HUDEP-2 (cell line): Measurements from ENCODE around the gene ITIH5.

ENCODE experiments used
- DNase-seq, 76 experiments: peaks; one replicate each; lab custom pipeline; 2025; ENCODE audit not compliant: unreplicated experiment in 76 of 76; lab: John Stamatoyannopoulos, UW

Gene ITIH5

DNA sequence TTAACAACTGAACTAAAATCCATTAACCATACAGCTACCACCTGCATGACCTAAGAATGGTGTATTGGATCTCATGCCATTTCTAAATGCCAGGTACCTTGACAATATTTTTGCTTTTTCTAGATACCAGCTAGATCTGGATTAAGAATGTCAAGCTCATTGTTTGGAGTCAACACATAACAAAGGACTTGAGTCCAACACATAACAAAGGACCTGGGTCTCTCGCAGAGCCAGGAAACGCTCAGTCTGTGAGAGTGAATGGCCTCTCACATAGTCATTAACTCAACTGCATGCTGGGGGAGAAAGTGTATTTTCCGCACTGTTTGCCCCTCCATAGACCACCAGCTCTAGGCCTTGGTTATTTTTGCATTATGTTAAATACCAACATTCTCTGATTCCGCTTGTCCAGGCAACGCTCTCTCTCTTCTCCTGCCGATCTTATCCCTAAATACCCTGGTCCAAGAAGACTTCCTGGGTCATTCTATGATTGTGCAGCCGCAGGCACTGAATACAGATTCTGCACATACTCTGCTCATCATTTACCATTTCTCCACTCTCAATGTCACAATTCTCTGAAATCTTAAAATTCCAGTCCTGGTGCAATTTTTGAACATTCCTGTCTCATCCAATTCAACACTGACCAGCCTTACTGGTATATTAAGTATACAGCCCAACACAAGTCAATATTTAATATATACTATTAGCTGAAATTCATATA lies 31.2 kb downstream of the ITIH5 start:
- DNase-seq = no peak

DNA sequence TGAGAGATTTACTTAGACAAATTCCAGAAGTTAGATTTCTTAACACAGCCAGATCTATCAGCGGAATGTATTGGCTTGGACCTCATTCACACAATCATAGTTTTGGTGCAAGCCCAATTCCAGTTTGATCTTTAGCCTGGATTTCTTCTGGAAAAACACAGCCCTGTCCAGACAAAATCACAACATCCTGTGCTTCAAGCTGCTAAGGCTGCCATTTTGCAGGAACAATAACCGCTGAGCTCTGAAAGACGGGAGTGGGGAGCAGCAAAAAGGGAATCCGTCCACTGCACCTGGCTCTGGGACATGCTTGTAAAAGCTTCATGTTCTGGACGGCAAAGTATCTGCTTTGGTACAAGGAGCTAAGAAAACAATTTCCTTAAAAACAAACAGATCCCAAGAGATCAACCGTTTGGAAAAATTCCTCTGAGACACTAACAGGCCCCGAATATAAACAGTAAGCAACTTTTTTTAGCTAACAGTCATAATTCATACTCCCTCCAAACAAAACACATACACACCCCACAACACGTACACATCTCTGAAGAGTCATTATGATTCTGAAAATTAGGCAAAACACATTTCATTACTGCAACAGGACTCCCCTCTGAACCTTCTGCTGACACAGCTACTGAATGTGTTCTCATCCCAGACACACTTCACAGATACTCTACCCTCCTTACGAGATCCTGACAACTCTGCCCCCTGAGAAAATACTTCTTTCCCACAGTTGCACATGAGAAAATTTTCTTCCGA lies 32.4 kb downstream of the ITIH5 start:
- DNase-seq = no peak

DNA sequence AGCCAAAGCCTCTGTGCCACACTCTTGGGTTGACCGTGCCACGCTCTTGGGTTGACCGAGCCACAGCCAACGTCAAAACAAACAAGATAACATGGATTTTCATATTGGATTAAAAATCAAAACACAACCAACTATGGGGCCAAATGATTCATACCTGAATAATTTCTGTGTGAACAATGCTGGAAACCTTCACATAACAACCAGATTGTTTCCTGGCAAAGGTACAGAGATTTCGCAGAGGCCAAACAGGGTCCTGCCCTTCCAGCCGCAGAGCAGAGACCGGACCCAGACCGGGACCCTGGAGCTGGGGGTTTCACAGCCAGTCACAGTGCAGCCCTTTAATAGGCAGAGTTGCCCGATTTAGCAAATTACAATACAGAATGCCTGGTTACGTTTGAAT lies 40.5 kb downstream of the ITIH5 start:
- DNase-seq = no peak

DNA sequence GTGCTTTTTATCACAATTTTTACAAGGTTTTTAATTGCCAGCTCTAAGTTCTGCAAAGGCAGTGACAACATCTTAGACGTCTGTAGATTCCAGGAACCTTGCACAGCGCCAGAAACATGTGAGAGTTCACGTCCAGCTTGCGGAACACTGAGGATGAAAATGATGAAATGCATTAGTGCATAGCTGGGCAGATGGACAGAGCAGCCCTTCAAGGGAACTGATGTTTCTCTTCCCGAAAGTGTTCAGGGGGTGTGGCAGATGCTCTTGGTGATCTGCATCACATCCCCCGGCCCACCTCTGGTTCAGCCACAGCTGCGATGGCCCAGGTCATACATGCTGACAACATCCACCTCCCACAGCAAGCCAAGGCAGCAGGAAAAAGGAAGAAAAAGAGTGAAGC lies 40.9 kb downstream of the ITIH5 start:
- no peak for DNase-seq

DNA sequence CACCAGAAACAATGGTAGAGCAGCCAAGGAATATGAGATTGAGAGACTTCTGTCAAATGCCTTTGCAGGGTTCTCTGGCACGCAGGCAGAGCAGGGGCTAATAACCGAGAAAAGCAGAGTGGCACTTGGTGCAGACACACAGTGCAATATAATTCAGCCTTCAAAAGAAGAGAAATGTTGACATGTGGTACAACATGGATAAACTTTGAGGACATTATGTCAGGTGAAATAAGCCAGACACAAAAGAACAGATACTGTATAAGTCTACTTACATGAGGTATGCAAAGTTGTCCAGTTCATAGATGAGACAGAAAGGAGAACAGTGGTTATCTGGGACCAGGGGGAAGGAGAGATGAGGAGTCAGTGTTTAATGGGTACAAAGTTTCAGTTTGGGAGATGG lies 41.8 kb downstream of the ITIH5 start:
- no peak for DNase-seq

DNA sequence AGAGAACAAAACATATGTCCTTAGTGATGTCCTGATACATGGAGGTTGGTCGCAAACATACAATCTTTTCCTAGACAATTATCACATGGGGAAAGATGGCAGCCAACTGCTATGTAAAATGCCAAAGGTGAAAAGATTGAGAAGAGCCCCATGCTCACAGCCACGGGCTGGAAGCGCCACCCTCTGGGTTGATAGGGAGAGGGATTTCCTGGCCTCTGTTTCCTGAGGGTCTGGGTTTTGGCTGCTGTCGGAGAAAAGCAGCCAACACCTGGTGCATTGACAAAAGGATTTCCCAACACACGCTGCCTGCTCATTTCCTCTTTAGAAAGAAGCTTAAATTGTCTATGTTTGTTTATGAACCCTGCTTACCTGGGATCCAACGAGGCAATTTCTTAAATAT lies 43.8 kb downstream of the ITIH5 start:
- DNase-seq = no peak

DNA sequence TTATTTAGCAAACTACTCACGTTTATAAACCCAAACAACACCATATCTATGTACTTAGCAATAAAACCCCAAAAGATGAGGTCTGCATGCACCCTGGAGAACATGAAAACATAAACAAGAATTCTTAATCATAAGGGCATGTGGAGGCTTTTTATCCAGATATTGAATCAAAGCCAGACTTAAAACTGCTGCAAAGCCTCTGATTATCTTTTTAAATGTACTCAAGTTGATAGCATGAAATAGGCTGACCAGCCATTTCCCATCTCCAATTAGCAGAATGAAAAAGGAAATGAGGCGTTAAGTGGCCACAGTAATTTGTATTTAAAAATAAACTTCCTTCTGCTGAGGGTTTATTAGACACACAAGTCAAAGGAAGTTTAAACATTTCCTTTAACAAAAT lies 48.3 kb downstream of the ITIH5 start:
- DNase-seq = no peak

DNA sequence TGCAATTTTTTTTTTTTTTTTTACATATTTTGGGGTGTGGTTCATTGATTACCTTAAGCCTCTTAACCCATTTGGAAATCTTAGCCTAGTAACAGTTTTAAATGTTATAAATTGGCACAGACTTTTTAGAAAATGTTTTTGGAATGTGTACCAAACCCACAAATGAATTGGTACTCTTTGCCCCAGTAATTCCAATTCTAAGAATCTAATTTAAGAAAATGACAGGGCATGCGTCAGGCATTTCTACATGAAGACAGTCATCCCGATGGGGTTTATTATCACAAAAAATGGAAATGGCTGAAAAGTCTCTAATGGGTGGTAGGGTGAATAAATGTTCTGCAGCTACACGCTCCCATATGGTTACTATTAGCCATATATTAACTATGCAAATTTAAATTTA lies 54.9 kb downstream of the ITIH5 start:
- no peak for DNase-seq

DNA sequence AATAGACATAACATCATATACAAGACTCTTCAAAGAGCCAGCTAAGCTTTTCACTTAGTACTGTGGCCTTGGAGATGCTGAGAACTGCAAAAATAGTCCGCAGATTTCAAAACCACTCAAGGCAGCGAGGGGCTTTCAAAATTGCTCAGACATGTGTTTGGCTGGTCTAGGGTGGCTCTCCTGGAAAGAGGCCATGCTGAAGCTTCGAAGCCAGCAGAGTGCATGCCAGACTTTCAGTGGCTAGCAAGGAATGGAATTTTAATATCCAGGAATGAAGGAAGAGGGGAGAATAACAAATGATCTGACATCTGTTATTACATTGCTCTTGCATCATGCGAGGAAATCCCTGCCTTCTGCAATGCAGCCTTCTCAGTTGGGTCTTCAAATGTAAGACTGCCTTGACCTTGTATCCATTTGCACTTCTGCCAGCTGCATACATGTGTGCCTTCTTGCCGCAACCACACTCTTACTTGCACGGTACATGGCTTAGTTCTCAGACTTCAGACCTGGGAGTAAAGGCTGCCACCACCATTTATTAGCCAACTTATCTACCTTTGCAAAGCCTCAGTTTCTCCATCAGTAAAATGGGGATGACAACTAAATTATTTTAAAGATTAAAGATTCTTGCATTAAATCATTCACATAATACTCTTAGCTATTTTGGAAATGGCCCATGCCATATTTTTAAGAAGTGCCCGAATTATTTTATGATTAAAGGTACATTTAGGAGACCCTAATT lies 55.9 kb downstream of the ITIH5 start:
- DNase-seq = no peak

DNA sequence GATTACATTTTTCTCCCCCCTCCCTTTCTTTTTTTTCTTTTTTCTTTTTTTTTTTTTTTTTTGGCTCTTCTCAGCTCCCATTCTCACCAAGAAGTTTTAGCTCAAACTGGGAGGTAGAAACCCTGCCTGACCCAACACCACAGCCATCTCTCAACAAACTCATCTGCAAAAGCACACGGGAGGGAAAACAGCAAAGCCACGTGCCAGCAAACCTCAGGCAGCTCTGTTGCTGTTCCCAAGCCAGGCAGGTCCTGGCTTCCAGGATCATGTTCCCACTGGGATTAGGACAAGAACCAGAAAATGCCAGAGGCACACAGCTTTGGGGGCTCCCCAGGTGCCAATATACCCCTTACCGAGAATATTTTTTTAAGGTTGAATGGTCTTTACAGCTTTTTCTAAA lies 56.7 kb downstream of the ITIH5 start:
- no peak for DNase-seq

DNA sequence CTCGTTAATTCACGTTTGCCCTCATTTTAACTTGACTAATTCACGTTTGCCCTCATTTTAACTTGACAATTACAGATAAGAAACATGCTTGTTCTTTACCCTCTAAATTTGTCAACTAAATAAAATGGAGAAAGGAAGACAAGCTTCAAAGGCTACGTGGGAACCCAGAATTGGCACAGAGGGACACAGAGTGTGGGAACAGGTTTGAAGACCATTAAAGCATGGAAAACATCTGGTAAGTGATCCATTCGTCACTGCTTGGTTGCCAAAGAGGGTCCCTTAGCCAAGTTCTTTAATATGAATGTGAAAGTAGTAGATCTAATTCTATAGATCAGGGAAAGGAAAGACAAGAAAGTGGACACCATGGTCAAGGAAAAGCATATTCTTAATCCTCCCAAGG lies 57.2 kb downstream of the ITIH5 start:
- no peak for DNase-seq

DNA sequence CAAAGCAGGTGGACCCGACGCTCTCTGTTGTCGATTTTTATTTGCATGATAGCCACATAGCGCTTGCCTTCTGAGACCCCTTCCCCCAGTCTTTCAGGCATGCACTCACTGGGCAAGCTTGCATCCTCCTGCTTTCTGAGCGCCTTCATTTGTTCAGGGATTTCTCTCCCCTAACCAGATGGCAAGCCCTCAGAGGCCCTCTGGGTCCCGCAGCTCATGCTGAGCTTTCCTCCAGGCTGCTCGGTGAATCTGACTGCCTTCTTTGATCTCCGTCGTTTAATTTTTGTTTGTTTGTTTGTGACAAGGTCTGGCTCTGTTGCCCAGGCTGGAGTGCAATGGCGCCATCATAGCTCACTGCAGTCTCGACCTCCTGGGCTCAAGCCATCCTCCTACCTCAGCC lies 58.8 kb downstream of the ITIH5 start:
- DNase-seq = no peak

DNA sequence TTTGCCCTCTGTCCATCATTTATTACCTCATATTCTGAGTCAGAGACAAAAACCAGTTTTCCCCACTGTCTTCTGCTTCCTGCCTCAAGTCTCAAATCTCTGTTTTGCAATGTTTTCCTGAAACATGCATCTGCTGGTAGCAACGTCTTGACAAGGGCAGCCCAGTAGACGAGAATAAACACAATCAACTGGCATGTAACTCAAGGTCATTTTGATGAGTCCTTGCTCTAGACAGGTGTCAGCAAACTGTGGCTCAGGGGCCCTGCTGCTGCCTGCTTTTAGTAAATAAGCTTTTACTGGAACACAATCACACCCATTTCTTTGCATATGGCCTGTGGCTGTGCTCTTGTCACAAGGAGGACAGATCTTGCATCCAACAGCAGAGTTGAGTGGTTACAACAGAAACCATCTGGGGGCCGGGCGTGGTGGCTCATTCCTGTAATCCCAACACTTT lies 59.8 kb downstream of the ITIH5 start:
- no peak for DNase-seq

DNA sequence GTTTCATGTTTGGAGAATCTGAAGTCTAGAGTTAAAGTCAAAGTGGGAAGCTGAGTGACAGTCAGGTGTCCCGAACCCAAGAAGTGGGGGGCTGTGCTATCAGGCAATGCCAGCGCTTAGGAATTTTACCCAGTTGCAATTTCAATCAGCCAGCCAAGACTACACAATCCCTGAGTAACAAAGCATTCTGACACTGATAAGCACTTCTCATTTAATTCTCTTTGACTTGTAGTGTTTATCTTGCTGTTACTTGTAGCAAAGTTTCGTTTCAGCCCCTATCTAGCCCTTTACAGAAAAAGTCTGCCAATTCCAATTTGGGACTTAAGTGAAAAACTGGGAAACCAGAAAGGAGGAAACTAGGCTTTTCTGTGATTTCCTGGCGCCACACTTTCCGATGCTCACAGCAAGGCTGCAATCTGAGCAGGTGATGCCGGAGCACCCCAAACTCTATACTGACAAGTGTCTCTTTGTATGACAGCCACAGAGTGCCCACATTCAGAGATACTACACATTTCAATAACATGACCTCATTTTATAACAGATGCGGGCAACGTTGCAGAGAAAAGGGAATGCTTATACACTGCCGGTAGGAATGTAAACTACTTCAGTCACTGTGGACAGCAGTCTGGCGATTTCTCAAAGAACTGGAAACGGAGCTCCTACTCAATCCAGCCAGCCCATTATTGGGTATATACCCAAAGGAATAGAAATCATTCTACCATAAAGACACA lies 61.0 kb downstream of the ITIH5 start:
- DNase-seq = no peak

DNA sequence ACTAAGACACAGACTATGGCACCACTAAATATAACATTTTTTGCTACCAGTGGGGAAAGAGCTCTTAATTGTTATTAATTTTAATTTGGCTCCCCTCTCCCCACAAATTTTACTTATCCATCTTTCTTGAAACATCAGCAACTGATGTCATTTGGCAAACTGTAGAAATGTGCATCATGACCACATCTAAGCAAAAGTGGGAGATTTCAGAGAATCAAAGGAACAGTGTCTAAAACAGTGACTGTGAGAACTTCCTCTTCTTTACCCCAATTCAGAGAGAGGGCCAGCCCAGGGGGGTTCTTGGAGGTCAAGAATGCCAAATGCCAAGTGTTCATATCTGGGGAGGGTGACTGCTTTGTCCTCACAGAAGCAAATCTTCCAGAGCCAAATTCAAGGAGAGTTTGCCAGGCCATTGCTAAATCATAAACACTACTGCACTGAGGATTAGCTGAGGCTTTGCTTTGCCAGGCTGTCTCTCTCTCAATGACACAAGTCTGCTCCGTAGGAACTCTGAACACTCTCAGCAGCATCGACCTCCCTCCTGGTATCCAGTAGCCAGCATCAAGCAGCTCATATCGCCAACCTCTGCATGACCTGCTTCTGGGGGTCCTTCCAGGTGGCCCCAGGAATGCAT lies 65.6 kb downstream of the ITIH5 start:
- no peak for DNase-seq

DNA sequence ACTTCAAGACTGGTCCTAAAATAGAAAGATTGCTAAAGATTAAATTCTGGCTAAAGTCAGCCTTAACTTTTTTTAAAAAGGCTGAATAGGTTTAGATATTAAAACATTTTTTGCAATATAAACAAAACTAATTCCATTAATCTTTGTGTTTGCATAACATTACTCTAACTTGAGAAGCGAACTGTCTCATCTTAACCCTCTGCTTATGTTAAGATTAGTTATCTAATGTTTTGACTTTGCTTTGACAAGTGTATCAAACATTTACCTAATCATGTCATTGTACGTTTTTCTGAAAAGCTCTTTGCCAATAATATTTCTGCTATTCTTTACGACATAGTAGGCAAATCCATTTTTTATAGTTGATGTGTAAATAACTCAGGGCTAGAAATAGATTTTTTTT lies 68.0 kb downstream of the ITIH5 start:
- no peak for DNase-seq

DNA sequence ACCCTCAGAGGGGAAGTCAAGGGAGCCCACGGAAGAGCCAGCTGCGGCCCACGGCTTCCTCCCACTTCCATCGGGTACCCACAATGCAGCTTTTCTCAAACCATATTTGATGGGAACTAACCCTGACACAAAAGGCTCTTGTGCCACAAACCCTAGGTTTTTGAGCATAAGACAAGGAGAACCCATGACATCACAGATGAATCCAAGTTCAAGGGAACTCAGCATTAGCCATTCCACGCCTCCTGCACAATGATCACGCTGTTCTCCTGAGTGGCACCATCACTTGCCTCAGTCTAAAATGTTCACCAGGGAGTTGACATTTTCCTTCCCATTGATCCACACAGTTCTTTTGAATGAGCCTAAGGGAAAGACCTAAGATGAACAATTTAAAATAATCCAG lies 70.4 kb downstream of the ITIH5 start:
- no peak for DNase-seq

DNA sequence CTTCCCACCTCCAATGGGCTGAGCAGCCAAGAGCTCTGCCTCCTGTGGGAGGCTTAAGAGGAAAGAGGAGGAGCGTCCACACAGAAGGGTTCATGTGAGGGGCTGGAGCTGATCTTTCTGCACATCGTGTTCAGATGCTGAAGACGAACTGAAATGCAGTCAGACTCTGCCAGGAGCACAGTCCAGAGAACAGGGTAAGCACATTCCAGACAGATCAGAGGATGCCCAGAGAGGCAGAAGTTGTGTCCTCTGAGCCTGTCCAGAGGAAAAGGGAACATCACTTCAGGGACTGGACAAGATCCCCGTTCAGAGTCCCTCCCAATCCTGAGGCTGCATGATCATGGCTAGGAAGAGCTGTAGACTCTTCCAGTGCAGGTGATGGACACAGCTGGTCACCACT lies 72.9 kb downstream of the ITIH5 start:
- no peak for DNase-seq

DNA sequence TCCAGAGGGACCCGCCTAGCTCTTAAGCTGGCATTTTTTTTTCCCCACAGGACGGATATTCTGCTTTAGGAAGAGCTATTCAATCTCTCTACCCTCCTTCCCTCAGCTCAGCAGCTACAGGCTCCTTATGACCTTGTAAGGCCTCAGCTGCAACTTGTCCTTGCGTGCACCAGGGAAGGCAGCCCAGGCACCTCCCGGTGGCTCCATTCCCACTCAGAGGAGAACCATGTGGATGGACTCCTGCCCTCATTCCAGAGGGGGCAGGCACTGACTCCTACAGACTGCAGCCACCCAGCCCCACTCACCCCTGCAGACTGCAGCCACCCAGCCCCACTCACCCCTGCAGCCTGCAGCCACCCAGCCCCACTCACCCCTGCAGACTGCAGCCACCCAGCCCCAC lies 73.7 kb downstream of the ITIH5 start:
- no peak for DNase-seq

DNA sequence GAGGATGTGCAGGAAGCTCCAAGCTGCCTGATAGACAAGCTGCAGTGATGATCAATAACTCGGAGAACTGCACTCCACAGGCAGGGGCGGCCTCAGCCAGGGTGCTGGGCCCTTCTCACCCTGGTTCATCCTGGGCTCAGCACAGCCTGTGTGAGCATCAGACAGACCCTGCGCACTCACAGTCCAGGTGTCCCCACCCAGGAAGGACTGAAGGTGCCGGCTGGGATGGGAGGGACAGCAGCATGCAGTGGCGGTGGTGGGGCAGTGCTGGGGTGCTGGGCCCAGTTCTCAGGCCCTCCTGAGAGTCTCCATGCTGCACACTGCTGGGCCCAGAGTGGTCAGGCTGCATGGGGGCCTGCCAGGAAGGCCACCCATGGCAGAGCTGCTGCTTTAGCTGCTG lies 74.1 kb downstream of the ITIH5 start:
- DNase-seq = no peak

DNA sequence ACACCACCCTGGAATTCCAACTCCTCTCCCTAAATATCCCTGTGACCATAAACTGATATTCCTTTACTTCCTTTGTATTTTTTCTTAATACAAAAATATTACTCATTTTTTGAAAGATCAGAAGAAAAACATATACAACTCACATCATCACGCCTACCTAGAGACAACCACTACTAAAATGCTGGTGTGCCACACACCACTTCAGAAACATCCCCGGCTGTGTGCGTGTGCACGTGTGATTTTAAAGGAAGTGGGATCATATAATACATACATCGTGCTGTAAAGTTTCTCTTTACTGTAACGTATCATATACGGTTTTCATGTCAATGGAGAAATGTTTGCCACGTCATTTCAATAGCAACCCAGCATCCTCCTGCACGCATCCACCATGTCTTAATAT lies 76.5 kb downstream of the ITIH5 start:
- no peak for DNase-seq
